ENCODE measurements around the gene C14orf180.

DNA sequence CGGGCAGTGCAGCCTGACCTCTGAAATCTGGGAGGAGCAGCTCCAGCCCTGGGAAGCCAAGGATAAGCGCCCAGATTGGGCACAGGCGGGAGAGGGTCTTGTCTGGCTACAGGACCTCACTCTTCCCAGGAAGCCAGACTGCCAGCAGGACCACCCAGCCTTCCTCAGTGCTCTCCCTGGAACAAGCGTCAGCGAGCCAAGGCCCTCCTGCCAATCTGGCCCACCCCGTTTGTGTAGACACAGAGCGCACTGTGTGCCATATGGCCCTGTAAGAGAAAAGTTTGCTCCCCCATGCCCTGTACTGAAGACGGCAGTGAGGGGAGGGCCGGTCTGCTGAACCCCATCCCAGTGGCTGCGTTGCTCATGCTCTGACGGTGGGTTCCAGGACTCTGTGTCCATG, 1.2 kb upstream of the C14orf180 start:
- TF ChIP-seq SIN3A (IDR thresholded peaks at IDR 0.05; ENCODE audit: borderline replicate concordance, insufficient read depth, low read depth, low read length): no peak
- TF ChIP-seq POLR2AphosphoS5 (IDR thresholded peaks at IDR 0.05; ENCODE audit: low read depth, low read length): no peak
- TF ChIP-seq, protein P1, sequence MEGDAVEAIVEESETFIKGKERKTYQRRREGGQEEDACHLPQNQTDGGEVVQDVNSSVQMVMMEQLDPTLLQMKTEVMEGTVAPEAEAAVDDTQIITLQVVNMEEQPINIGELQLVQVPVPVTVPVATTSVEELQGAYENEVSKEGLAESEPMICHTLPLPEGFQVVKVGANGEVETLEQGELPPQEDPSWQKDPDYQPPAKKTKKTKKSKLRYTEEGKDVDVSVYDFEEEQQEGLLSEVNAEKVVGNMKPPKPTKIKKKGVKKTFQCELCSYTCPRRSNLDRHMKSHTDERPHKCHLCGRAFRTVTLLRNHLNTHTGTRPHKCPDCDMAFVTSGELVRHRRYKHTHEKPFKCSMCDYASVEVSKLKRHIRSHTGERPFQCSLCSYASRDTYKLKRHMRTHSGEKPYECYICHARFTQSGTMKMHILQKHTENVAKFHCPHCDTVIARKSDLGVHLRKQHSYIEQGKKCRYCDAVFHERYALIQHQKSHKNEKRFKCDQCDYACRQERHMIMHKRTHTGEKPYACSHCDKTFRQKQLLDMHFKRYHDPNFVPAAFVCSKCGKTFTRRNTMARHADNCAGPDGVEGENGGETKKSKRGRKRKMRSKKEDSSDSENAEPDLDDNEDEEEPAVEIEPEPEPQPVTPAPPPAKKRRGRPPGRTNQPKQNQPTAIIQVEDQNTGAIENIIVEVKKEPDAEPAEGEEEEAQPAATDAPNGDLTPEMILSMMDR (IDR thresholded peaks at IDR 0.05): no peak
- TF ChIP-seq, protein P2, sequence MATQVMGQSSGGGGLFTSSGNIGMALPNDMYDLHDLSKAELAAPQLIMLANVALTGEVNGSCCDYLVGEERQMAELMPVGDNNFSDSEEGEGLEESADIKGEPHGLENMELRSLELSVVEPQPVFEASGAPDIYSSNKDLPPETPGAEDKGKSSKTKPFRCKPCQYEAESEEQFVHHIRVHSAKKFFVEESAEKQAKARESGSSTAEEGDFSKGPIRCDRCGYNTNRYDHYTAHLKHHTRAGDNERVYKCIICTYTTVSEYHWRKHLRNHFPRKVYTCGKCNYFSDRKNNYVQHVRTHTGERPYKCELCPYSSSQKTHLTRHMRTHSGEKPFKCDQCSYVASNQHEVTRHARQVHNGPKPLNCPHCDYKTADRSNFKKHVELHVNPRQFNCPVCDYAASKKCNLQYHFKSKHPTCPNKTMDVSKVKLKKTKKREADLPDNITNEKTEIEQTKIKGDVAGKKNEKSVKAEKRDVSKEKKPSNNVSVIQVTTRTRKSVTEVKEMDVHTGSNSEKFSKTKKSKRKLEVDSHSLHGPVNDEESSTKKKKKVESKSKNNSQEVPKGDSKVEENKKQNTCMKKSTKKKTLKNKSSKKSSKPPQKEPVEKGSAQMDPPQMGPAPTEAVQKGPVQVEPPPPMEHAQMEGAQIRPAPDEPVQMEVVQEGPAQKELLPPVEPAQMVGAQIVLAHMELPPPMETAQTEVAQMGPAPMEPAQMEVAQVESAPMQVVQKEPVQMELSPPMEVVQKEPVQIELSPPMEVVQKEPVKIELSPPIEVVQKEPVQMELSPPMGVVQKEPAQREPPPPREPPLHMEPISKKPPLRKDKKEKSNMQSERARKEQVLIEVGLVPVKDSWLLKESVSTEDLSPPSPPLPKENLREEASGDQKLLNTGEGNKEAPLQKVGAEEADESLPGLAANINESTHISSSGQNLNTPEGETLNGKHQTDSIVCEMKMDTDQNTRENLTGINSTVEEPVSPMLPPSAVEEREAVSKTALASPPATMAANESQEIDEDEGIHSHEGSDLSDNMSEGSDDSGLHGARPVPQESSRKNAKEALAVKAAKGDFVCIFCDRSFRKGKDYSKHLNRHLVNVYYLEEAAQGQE (IDR thresholded peaks at IDR 0.05; ENCODE audit: insufficient read depth in 1 of 2, low read depth in 2 of 2, low read length in 1 of 2): no peak
- no peak for TF ChIP-seq TCF7L2 (IDR thresholded peaks at IDR 0.05; ENCODE audit: low read depth, low read length)
